ENCODE results near the gene ITGB4.

Gene ITGB4

DNA sequence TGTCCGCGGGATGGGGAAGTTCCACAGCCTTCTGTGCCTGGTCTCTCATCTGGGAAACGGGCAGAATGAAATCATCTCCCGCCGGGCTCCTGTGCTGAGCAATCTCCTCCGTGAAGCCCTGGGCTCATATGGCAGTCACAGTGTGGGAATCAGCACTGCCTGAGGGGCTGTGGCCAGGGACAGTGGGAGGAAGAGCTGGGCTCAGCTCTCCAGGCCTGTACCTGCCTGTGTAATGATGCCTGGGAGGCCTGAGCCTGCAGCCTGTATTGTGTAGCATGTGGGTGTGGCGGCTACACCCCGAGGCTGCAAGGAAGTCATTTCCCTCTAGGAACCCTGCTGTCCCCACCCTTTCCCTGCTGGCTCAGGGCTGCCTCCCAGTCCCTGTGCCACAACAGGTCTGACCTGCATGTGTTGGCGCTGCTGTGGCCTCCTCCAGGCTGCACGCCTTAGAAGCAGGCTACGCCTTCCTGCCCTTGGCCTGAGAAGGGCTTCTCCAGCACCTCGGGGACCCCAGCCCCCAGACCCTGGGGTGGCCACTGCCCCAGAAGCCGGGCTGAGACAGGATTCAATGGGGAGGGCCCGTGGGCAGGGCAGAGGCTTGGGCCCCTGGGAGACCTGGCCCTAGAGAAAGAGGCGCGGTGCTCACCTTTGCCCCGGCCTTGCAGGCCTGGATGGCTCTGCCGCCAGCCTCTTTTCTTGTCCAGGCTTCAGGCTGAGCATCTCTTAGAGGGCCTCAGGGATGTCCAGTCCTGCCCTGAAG lies 2.1 kb downstream of the ITGB4 start:
- H3K4me3 ChIP-seq (replicated peaks; ENCODE audit: insufficient read depth, low read length), result no peak overlapping the region
- peaks cover 16% of the 10 kb centered on the region for H3K27me3 ChIP-seq (ENCODE audit: insufficient read depth, poor library complexity, severe bottlenecking)
- DNase-seq (ENCODE audit: low read depth in 1 of 2, low spot score in 1 of 2), result no peak
- no peak overlapping the region for H3K27ac ChIP-seq (replicated peaks)
- TF ChIP-seq GABPA (IDR thresholded peaks at IDR 0.05; ENCODE audit: low read depth) (no peak), SPI1 (IDR thresholded peaks at IDR 0.05; ENCODE audit: borderline replicate concordance, low read depth) (no peak), POLR2AphosphoS5 (IDR thresholded peaks at IDR 0.05; ENCODE audit: low read depth) (no peak)
- TF ChIP-seq, protein P1, sequence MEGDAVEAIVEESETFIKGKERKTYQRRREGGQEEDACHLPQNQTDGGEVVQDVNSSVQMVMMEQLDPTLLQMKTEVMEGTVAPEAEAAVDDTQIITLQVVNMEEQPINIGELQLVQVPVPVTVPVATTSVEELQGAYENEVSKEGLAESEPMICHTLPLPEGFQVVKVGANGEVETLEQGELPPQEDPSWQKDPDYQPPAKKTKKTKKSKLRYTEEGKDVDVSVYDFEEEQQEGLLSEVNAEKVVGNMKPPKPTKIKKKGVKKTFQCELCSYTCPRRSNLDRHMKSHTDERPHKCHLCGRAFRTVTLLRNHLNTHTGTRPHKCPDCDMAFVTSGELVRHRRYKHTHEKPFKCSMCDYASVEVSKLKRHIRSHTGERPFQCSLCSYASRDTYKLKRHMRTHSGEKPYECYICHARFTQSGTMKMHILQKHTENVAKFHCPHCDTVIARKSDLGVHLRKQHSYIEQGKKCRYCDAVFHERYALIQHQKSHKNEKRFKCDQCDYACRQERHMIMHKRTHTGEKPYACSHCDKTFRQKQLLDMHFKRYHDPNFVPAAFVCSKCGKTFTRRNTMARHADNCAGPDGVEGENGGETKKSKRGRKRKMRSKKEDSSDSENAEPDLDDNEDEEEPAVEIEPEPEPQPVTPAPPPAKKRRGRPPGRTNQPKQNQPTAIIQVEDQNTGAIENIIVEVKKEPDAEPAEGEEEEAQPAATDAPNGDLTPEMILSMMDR (IDR thresholded peaks at IDR 0.05; ENCODE audit: insufficient read depth, low read length), result no peak
- TF ChIP-seq, protein P2, sequence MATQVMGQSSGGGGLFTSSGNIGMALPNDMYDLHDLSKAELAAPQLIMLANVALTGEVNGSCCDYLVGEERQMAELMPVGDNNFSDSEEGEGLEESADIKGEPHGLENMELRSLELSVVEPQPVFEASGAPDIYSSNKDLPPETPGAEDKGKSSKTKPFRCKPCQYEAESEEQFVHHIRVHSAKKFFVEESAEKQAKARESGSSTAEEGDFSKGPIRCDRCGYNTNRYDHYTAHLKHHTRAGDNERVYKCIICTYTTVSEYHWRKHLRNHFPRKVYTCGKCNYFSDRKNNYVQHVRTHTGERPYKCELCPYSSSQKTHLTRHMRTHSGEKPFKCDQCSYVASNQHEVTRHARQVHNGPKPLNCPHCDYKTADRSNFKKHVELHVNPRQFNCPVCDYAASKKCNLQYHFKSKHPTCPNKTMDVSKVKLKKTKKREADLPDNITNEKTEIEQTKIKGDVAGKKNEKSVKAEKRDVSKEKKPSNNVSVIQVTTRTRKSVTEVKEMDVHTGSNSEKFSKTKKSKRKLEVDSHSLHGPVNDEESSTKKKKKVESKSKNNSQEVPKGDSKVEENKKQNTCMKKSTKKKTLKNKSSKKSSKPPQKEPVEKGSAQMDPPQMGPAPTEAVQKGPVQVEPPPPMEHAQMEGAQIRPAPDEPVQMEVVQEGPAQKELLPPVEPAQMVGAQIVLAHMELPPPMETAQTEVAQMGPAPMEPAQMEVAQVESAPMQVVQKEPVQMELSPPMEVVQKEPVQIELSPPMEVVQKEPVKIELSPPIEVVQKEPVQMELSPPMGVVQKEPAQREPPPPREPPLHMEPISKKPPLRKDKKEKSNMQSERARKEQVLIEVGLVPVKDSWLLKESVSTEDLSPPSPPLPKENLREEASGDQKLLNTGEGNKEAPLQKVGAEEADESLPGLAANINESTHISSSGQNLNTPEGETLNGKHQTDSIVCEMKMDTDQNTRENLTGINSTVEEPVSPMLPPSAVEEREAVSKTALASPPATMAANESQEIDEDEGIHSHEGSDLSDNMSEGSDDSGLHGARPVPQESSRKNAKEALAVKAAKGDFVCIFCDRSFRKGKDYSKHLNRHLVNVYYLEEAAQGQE (IDR thresholded peaks at IDR 0.05; ENCODE audit: insufficient replicate concordance, low read depth), result no peak

DNA sequence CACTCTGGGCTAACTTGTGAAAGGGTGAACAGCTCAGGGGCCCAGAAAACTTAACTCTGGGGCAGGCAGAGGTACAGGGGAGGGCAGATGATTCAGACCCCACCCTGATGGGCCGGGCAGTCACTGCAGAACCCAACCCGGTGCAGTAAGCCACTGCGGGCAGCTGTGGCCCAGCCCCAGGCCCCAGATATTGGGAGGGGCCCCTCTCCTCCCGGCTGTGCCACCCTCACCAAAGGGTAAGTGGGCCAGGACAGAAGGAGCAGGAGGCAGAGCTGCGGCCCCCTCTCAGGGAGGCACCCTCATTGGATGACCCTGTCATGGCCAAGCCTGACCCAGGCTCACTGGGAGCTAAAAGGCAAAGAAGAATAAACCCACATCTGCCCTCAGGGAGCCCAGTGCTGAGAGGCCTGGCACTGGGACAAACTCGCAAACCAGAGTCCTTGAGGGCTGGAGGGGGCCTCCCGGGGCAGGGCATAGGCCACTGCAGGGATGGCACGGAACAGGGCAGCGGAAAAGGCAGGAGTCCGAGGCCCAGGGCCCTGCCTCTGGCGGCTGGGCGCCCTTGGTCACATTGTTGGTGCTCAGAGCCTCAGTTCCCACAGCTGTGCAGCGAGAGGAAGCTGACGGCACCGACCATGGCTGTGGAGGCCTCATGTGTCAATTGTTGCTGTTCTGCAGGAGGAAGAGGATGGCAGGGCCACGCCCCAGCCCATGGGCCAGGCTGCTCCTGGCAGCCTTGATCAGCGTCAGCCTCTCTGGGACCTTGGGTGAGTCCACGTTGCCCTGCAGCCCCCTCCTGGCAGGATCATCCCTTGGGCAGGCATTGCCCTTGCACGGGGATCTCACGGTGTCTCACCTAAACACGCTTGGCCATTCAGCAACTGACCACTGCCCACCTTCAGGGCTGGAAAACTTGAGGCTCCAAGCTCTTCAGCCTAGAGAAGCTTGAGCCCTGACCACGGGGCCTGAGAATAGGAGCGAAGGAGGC lies 3.1 kb downstream of the ITGB4 start:
- DNase-seq (ENCODE audit: low read depth in 1 of 2, low spot score in 1 of 2), result peak in 1 of 2 experiments; percentile 19
- no peak overlapping the region for H3K4me3 ChIP-seq (replicated peaks; ENCODE audit: insufficient read depth, low read length)
- no peak overlapping the region for H3K27ac ChIP-seq (replicated peaks)
- peaks cover 15% of the 10 kb centered on the region for H3K27me3 ChIP-seq (ENCODE audit: insufficient read depth, poor library complexity, severe bottlenecking)
- no peak for TF ChIP-seq SPI1 (IDR thresholded peaks at IDR 0.05; ENCODE audit: borderline replicate concordance, low read depth)
- TF ChIP-seq, protein P1 (IDR thresholded peaks at IDR 0.05; ENCODE audit: insufficient read depth, low read length), result no peak
- TF ChIP-seq, protein P2 (IDR thresholded peaks at IDR 0.05; ENCODE audit: insufficient replicate concordance, low read depth), result no peak
- TF ChIP-seq GABPA (IDR thresholded peaks at IDR 0.05; ENCODE audit: low read depth), result no peak
- no peak for TF ChIP-seq POLR2AphosphoS5 (IDR thresholded peaks at IDR 0.05; ENCODE audit: low read depth)

DNA sequence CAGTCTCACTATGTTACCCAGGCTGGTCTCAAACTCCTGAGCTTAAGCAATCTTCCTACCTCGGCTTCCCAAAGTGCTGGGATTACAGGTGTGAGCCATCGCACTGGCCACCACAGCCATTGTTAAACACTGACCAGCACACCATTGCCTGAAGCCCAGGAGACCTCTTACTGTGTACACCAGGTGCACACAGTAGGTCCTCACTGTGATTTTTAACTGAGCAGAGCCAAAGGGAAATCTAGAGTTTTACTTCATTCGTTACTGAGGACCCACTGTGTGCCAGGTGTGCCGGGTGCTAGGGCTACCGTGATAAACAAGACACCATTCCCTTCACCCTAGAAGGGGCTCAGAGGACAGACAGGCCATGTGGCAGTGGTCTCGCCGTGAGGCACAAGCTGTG lies 4.2 kb downstream of the ITGB4 start:
- no peak overlapping the region for H3K4me3 ChIP-seq (replicated peaks; ENCODE audit: insufficient read depth, low read length)
- H3K27me3 ChIP-seq (ENCODE audit: insufficient read depth, poor library complexity, severe bottlenecking), result peaks cover 9% of the 10 kb centered on the region
- no peak for DNase-seq (ENCODE audit: low read depth in 1 of 2, low spot score in 1 of 2)
- no peak overlapping the region for H3K27ac ChIP-seq (replicated peaks)
- TF ChIP-seq GABPA (IDR thresholded peaks at IDR 0.05; ENCODE audit: low read depth), result no peak
- TF ChIP-seq, protein P1 (IDR thresholded peaks at IDR 0.05; ENCODE audit: insufficient read depth, low read length), result no peak
- TF ChIP-seq POLR2AphosphoS5 (IDR thresholded peaks at IDR 0.05; ENCODE audit: low read depth), result no peak
- TF ChIP-seq SPI1 (IDR thresholded peaks at IDR 0.05; ENCODE audit: borderline replicate concordance, low read depth), result no peak
- TF ChIP-seq, protein P2 (IDR thresholded peaks at IDR 0.05; ENCODE audit: insufficient replicate concordance, low read depth), result no peak

Measured in HL-60 (cell line).